ENCODE data around the gene EMC10. TPM values are rescaled to one million over a fixed set of nuclear protein-coding genes. Genes with fewer than 3 reads are reported as not detected.

The EMC10 gene
- total RNA-seq, 1 experiment from 2014 or later: 200 TPM

DNA sequence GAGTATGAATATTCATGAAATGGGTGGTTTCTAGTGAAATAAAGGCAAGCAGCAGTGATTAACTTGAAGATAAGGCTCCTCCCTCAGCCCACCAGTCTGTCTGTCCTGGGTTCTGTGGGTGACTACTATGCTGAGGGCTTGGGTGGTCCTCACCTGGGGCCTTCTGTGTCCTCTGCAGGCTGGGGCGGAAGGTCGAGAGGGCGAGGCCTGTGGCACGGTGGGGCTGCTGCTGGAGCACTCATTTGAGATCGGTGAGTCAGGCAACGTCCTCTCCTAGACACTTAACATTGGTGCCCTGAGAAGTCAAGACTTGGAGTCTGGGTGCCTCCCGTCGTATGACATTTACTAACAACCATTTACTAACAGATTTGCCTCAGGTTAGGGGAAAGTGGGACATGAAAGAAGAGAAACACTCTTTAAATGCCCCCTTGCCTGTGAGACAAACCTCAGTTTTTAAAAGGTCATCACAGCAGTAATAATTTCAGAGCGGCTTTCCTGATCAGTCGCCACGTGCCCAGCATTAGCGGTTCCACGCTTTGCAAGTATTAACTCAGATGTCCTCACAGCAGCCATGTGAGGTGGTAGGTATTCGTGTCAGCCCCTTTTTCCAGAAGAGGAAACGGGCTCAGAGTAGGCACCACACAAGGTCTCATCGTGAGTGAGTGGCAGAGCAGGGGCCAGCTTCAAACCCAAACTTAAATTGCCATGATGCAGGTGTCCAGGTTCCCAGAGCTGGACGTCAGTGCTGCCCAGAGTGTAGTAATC, 1.6 kb downstream of the EMC10 start:
- intact Hi-C loops (cut with micrococcal nuclease; ENCODE audit: unreplicated experiment): no loop called here
- BruUV-seq (replicated peaks): no TSS peak
- Mint-ChIP-seq H3K4me3 (ENCODE audit: low read depth, unreplicated experiment) (peak overlapping the region; percentile 100), H3K27ac (ENCODE audit: unreplicated experiment) (peak overlapping the region; percentile 85), H3K9me3 (ENCODE audit: low read depth, unreplicated experiment) (no peaks in the 10 kb centered on the region), H3K27me3 (ENCODE audit: unreplicated experiment) (peaks cover 18% of the 10 kb centered on the region), H3K36me3 (ENCODE audit: insufficient read depth, unreplicated experiment) (peaks cover 60% of the 10 kb centered on the region), H3K4me1 (ENCODE audit: low read depth, unreplicated experiment) (peaks cover 10% of the 10 kb centered on the region)
- TF ChIP-seq, protein P1, sequence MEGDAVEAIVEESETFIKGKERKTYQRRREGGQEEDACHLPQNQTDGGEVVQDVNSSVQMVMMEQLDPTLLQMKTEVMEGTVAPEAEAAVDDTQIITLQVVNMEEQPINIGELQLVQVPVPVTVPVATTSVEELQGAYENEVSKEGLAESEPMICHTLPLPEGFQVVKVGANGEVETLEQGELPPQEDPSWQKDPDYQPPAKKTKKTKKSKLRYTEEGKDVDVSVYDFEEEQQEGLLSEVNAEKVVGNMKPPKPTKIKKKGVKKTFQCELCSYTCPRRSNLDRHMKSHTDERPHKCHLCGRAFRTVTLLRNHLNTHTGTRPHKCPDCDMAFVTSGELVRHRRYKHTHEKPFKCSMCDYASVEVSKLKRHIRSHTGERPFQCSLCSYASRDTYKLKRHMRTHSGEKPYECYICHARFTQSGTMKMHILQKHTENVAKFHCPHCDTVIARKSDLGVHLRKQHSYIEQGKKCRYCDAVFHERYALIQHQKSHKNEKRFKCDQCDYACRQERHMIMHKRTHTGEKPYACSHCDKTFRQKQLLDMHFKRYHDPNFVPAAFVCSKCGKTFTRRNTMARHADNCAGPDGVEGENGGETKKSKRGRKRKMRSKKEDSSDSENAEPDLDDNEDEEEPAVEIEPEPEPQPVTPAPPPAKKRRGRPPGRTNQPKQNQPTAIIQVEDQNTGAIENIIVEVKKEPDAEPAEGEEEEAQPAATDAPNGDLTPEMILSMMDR (IDR thresholded peaks at IDR 0.05; ENCODE audit: unreplicated experiment): no peak
- CTCF ChIA-PET: interaction anchor here (1.6 kb wide), 1 partner anchor 109 kb away, joined by 4 read pairs; no protein-coding TSS in a partner anchor
- no peak for DNase-seq

DNA sequence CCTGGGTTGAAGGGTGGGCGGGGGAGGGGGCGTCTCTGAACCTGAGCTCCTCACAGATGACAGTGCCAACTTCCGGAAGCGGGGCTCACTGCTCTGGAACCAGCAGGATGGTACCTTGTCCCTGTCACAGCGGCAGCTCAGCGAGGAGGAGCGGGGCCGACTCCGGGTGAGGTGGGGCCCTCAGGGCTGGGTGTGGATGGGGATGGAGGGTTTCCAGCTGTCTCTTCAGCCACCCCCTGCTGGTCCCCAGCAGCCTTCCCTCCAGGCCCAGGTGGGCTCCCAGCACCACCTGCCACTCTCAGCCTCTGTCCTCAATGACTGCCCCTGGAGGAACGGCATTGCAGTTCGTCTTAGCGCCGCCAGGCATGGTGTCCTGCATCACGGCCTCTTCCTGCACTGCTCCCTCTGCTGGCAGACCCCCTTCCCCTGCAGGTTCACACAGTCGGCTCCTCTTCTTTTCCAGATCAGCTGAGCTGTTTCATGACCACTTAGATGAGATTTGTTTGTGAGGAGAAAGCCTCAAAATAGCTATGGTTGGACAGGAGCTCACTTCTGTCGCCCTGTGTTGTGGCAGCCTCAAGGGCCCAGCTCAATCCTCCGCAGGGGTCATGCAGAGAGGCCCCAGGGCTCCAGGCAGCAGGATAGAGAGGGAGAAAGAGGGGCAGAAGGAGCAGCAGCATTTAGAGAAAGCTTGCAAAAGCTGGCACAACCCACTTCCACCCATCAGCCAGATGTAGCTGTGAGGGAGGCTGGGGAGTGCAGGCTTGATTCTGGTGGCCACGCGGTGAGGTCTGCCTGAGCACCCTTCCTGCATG, 2.8 kb downstream of the EMC10 start:
- peaks cover 10% of the 10 kb centered on the region for H3K4me1 Mint-ChIP-seq (ENCODE audit: low read depth, unreplicated experiment)
- CTCF ChIA-PET: interaction anchor here (0.5 to 1.6 kb wide), 4 partner anchors 9 to 714 kb away, joined by 3 to 4 read pairs (median 3); no protein-coding TSS in a partner anchor
- peaks cover 18% of the 10 kb centered on the region for H3K27me3 Mint-ChIP-seq (ENCODE audit: unreplicated experiment)
- H3K4me3 Mint-ChIP-seq (ENCODE audit: low read depth, unreplicated experiment): no peak overlapping the region
- H3K36me3 Mint-ChIP-seq (ENCODE audit: insufficient read depth, unreplicated experiment): peaks cover 71% of the 10 kb centered on the region
- TF ChIP-seq, protein P1 (IDR thresholded peaks at IDR 0.05; ENCODE audit: unreplicated experiment): no peak
- H3K9me3 Mint-ChIP-seq (ENCODE audit: low read depth, unreplicated experiment): no peaks in the 10 kb centered on the region
- intact Hi-C loops (cut with micrococcal nuclease; ENCODE audit: unreplicated experiment): no loop called here
- peak; percentile 36 for DNase-seq
- no peak overlapping the region for H3K27ac Mint-ChIP-seq (ENCODE audit: unreplicated experiment)
- BruUV-seq (replicated peaks): no TSS peak

DNA sequence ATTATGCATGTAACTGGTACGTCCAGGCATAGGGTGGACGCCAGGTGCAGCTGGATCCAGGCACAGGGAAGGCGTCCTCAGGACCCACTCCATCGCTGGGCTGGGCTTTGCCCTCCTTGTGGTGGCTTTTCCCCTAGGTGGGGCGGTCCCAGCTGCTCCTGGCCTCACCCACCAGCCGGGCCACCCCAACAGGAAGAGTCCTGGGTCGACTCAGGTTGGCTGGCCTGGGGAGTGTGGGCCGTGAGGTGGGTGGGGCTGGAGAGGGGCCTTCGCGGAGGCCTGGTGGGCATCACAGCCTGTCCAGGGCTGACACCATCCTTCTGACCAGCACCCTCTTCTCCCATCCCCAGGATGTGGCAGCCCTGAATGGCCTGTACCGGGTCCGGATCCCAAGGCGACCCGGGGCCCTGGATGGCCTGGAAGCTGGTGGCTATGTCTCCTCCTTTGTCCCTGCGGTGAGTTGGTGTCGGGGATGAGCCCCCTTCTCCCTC, 3.5 kb downstream of the EMC10 start:
- Mint-ChIP-seq H3K4me3 (ENCODE audit: low read depth, unreplicated experiment) (no peak overlapping the region), H3K9me3 (ENCODE audit: low read depth, unreplicated experiment) (no peaks in the 10 kb centered on the region), H3K36me3 (ENCODE audit: insufficient read depth, unreplicated experiment) (peaks cover 69% of the 10 kb centered on the region), H3K27ac (ENCODE audit: unreplicated experiment) (no peak overlapping the region), H3K4me1 (ENCODE audit: low read depth, unreplicated experiment) (peaks cover 10% of the 10 kb centered on the region), H3K27me3 (ENCODE audit: unreplicated experiment) (peaks cover 16% of the 10 kb centered on the region)
- DNase-seq: no peak
- BruUV-seq (replicated peaks): no TSS peak
- intact Hi-C loops (cut with micrococcal nuclease; ENCODE audit: unreplicated experiment): no loop called here
- TF ChIP-seq, protein P1 (IDR thresholded peaks at IDR 0.05; ENCODE audit: unreplicated experiment): no peak
- CTCF ChIA-PET: interaction anchor here (0.5 to 1.6 kb wide), 3 partner anchors 13 to 713 kb away, joined by 3 to 4 read pairs (median 3); no protein-coding TSS in a partner anchor

DNA sequence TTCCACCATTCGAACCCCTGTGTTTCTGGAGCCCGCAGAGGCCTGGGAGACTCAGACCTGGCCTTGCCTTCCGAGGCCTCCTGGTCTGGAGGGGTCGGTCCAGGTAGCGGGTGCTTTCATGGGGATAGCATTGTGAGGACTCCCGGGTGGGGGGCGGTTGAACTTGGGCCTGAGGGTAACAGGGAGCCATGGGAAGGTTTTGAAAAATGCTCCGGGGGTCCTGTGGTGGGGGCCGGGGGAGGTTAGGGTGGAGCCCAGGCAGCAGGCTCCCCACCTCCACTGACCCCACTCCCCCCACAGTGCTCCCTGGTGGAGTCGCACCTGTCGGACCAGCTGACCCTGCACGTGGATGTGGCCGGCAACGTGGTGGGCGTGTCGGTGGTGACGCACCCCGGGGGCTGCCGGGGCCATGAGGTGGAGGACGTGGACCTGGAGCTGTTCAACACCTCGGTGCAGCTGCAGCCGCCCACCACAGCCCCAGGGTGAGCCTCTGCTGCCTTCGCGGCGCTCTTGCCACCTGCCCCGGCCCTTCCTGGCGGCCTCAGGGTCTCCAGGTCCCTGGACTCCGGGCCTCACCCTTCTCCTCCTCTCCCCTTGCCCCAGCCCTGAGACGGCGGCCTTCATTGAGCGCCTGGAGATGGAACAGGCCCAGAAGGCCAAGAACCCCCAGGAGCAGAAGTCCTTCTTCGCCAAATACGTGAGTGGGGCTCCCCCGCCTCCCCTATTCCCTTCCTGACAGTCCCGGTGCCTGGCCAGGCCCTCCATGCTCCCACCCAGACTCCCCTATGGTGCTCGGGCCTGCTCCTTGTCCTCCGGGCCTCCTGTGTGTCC, 4.2 kb downstream of the EMC10 start:
- TF ChIP-seq, protein P1 (IDR thresholded peaks at IDR 0.05; ENCODE audit: unreplicated experiment): no peak
- H3K27ac Mint-ChIP-seq (ENCODE audit: unreplicated experiment): no peak overlapping the region
- CTCF ChIA-PET: no interaction called here
- H3K27me3 Mint-ChIP-seq (ENCODE audit: unreplicated experiment): peaks cover 9% of the 10 kb centered on the region
- H3K4me1 Mint-ChIP-seq (ENCODE audit: low read depth, unreplicated experiment): peaks cover 10% of the 10 kb centered on the region
- intact Hi-C loops (cut with micrococcal nuclease; ENCODE audit: unreplicated experiment): no loop called here
- DNase-seq: no peak
- H3K4me3 Mint-ChIP-seq (ENCODE audit: low read depth, unreplicated experiment): no peak overlapping the region
- BruUV-seq (replicated peaks): no TSS peak
- H3K9me3 Mint-ChIP-seq (ENCODE audit: low read depth, unreplicated experiment): no peaks in the 10 kb centered on the region
- H3K36me3 Mint-ChIP-seq (ENCODE audit: insufficient read depth, unreplicated experiment): peaks cover 67% of the 10 kb centered on the region
